ENCODE data around the gene SPACA6. TPM values are rescaled to one million over a fixed set of nuclear protein-coding genes. Genes with fewer than 3 reads are reported as not detected.

The SPACA6 gene
- total and polyA plus RNA-seq, 2 of the 8 experiments (the other 6 are each of a cell fraction or from before 2014, with no cell fraction given): 7.1 to 7.5 TPM

DNA sequence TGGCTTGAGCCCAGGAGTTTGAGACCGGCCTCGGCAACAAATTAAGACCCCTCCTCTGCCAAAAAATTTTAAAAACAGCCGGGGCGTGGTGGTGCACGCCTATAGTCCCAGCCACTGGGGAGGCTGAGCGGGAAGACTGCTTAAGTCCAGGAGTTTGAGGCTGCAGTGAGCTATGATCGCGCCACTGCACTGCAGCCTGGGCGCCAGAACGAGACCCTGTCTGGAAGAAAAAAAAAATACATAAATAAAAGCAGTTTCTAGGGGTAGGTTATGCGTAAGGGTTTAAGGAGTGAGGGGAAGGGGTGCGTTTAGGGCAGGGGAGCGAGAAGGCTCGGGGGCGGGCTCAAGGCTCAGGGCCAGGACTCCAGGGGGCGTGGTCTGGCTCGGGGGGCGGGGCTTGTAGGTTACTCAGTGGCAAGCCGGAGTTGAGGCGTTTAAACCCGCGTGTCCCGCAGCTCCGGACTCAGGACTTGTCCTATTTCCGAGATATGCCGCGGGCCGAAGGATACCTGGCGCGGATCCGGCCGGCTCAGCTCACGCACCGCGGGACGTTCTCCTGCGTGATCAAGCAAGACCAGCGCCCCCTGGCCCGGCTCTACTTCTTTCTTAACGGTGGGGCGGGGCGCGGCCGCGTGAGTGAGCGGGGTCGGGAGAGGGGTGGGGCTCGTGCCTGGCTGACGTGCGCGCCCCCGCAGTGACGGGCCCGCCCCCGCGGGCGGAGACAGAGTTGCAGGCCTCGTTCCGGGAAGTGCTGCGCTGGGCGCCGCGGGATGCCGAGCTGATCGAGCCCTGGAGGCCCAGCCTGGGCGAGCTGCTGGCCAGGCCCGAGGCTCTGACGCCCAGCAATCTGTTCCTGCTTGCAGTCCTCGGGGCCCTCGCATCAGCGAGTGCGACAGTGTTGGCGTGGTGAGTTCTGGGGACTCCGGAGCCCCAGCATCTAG is 10.7 kb downstream of the SPACA6 start (continued):
- no peak for TF ChIP-seq POU5F1 (IDR thresholded peaks at IDR 0.05; ENCODE audit: low read depth, low read length)
- no peak for TF ChIP-seq BRCA1 (IDR thresholded peaks at IDR 0.05; ENCODE audit: low read depth, low read length)
- no peak for TF ChIP-seq RFX5 (IDR thresholded peaks at IDR 0.05; ENCODE audit: borderline replicate concordance, low read depth, low read length)
